GM10248 (cell line): ENCODE measurements around the gene UGP2.

Source experiments
- CTCF ChIA-PET: fragments of 300-600 bp; sonication (Branson Sonifier 250); formaldehyde crosslinking; extraction: SDS; loops from one replicate; lab custom pipeline; 2021; ENCODE audit warnings: antibody characterized with exemption; lab: Yijun Ruan, JAX
- POLR2A ChIA-PET: fragments of 350-650 bp; sonication (Branson Sonifier 250); formaldehyde crosslinking; extraction: SDS; loops from one replicate; lab custom pipeline; 2020; ENCODE audit warnings: antibody characterized with exemption; lab: Yijun Ruan, JAX
- DNase-seq: peaks from one replicate; pipeline ENCODE4 v3.0.0; 2012; ENCODE audit errors: extremely low spot score
- TF ChIP-seq, protein P1 (sequence below): IDR thresholded peaks from 2 replicates; pipeline ENCODE4 v1.5.1; 2012; ENCODE audit warnings: mild to moderate bottlenecking, low read depth; ENCODE audit errors: extremely low read depth, missing control alignments, control extremely low read depth

Gene UGP2

DNA sequence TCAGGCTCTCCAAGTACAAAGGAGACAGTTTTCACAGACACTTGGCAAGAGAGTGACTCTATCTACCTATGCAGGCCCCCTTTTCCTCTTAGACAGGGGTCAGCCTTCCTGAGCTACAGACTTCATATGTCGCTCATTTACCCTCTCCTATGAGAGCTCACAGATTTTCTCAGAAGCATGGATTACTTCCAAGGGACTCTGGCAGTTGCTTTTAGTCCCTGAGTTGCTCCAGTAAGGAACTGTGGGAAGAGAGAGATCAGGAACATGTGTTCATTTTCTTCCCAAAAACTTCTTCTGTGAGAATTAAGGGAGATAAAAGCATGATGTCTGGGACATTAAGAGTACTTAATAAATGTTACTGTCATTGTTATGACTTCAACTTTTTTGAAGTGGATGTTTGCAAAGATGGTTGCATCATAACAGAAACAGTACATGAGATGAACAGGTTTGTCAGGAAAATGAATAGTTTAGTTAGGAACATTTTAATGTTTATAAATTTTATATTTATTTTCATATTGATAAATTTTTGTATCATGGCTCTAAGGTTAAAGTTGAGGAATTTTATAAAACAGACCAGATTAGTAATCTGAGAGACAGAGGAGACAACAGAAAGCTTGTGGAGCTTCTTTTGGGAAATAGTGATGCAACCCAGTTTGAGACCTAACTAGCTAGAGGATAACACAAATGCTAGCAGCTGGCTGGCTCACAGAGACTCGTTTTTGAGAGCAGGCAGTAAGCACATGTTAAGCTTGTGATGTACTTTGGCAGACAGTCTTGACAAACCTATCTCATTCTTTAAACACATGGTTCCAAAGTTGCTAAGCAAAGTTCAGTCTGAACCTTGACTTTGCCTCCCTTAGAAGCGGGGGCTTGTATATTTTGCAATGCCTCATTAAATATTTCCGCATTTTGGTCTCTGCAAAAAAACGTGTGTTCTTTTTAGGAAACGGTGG is 21.7 kb upstream of the UGP2 start:
- POLR2A ChIA-PET: interaction anchor here (0.6 kb wide), 2 partner anchors 22 to 1511 kb away, joined by 3 to 4 read pairs; partner anchors contain the start of gene UGP2
- DNase-seq: no peak
- CTCF ChIA-PET: interaction anchor here (1.0 to 2.8 kb wide), 3 partner anchors 9 to 13 kb away, joined by 3 to 10 read pairs (median 3); no protein-coding TSS in a partner anchor
- TF ChIP-seq, protein P1, sequence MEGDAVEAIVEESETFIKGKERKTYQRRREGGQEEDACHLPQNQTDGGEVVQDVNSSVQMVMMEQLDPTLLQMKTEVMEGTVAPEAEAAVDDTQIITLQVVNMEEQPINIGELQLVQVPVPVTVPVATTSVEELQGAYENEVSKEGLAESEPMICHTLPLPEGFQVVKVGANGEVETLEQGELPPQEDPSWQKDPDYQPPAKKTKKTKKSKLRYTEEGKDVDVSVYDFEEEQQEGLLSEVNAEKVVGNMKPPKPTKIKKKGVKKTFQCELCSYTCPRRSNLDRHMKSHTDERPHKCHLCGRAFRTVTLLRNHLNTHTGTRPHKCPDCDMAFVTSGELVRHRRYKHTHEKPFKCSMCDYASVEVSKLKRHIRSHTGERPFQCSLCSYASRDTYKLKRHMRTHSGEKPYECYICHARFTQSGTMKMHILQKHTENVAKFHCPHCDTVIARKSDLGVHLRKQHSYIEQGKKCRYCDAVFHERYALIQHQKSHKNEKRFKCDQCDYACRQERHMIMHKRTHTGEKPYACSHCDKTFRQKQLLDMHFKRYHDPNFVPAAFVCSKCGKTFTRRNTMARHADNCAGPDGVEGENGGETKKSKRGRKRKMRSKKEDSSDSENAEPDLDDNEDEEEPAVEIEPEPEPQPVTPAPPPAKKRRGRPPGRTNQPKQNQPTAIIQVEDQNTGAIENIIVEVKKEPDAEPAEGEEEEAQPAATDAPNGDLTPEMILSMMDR: no peak

GRCh38 chr2:63820969-63821368 is 20.7 kb upstream of the UGP2 start:
- CTCF ChIA-PET: interaction anchor here (1.1 to 2.8 kb wide), 2 partner anchors 12 to 32 kb away, joined by 3 to 10 read pairs; no protein-coding TSS in a partner anchor
- DNase-seq: no peak
- TF ChIP-seq, protein P1: no peak
- POLR2A ChIA-PET: no interaction called here

DNA sequence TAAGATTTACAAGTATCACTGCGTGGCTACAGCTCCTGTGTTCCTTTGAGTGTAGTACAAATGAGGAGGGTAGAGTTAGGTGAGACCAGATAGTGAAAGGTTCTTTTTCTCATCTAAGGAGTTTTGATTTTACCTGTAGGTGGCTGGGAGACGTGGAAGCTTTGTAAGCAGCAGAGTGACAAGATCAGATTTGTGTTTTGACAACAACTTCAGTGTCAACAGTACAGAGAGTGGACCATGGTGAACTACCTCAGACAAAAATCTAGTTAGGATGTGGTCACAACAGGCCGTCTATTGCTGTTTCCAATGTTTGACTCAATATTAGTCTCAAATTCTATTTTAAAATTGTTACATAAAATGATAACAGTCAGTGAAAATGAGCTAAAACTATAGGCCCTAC is 20.3 kb upstream of the UGP2 start:
- TF ChIP-seq, protein P1: no peak
- ChIA-PET CTCF (interaction anchor here (1.1 to 2.8 kb wide), 3 partner anchors 11 to 32 kb away, joined by 3 to 10 read pairs (median 5); partner anchors contain the start of gene UGP2), POLR2A (no interaction called here)
- no peak for DNase-seq

GRCh38 chr2:63822478-63822877 is 19.2 kb upstream of the UGP2 start:
- ChIA-PET POLR2A (no interaction called here), CTCF (interaction anchor here (2.2 to 2.8 kb wide), 2 partner anchors 10 to 19 kb away, joined by 5 to 10 read pairs; partner anchors contain the start of gene UGP2)
- DNase-seq: no peak
- TF ChIP-seq, protein P1: no peak

DNA sequence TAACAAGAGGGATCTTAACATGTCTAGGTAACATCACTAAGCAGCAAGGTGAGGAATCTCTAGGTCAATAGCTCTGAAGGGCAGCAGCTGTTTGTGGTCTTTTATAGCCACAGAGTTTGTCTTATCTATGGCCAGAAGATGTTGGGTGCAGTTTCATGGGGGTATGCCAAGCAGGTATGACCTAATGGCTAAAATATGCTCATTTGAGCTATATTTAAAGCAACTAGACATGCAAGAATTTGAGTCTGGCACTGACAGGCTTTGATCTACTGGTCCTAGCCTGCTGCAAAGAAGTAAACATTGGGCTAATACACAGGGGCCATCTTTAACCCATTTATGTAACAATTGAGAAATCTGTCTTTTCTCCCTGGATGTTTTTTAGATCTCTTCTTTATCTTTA is 13.9 kb upstream of the UGP2 start:
- POLR2A ChIA-PET: no interaction called here
- CTCF ChIA-PET: interaction anchor here (0.9 to 1.3 kb wide), 3 partner anchors 11 to 774 kb away, joined by 3 to 4 read pairs (median 3); no protein-coding TSS in a partner anchor
- TF ChIP-seq, protein P1: no peak
- no peak for DNase-seq

- TF ChIP-seq, protein P1: no peak
- ChIA-PET CTCF (interaction anchor here (2.7 kb wide), 1 partner anchor 10 kb away, joined by 10 read pairs; no protein-coding TSS in a partner anchor), POLR2A (no interaction called here)
- no peak for DNase-seq
Observed at GRCh38 chr2:63831176-63831575, 10.5 kb upstream of the UGP2 start.
